Daoy (cell line): ENCODE measurements around the gene IL12RB2. TPM values are rescaled to one million over a fixed set of nuclear protein-coding genes. Genes with fewer than 3 reads are reported as not detected.

Source experiments
- DNase-seq: peaks from one replicate; pipeline ENCODE4 v3.0.0-alpha.2; 2015; ENCODE audit warnings: low read depth
- total RNA-seq: library from RNA; depleted of rRNA; stranded (reverse); fragments of >200 nt; shearing (Covaris generic); gene quantifications from 2 replicates; pipeline ENCODE4 v1.2.3, GENCODE V29; 2014

The IL12RB2 gene
- total RNA-seq, 1 experiment from 2014 or later: 0.57 TPM

DNA sequence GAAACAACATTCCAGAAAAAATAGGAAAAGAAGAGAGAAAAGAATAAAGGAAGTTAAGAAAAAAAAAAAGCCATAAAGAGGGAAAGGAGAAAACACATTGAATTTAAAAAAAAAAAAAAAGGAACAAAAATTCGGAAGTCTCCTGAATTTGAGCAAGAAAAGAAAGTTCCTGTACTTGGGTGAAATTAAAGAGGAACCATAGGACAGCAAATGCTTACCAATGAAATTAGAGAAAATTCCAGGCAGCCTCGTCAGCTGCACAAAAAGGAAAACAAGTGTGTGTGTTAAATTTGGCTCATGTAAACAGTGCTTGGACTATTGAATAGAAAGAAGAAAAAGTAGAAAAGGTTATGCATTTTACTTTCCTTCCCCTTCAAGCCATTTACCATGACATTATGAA, 4.9 kb downstream of the IL12RB2 start:
- no peak for DNase-seq

- no peak for DNase-seq
Measured at GRCh38 chr1:67313934-67314671, 6.4 kb downstream of the IL12RB2 start.

DNA sequence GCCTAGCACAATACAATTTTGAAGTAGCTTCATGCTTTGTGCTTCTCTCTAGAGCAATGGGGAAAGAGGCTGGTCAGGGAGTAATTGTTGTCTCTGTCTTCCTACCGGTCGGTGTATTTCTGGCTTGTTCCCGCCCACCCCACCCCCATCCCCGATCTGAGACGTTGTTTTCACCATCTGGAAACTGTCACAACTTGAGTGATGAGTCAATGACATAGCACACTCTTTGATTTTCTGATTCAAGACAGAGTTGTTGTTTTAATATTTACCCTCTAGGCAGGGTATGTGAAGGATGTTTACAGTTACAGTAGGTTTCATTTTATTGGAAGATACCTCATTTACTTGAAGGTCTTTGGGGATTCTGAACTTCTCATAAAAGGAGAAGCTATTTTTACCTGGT, 7.0 kb downstream of the IL12RB2 start:
- no peak for DNase-seq

- no peak for DNase-seq
Measured at GRCh38 chr1:67316180-67316902, 8.7 kb downstream of the IL12RB2 start.

DNA sequence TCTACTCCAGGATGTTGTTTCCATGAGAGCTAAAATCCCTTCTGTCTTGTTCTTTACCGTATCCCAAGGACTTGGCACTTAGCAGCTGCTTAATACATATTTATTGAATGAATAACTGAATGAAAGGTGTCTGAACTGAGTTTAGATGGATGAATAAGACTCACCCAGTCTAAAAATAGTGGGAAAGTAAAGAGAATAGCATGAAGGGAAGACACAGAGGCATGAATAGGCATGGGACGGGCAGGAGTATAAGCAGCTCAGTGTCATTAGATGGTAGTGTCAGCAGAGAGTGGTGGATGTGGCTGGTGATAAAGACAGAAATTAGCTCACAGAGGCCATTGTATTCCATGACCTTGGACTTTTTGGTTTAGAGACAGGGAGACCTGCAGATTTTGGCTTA, 9.2 kb downstream of the IL12RB2 start:
- DNase-seq: no peak

DNA sequence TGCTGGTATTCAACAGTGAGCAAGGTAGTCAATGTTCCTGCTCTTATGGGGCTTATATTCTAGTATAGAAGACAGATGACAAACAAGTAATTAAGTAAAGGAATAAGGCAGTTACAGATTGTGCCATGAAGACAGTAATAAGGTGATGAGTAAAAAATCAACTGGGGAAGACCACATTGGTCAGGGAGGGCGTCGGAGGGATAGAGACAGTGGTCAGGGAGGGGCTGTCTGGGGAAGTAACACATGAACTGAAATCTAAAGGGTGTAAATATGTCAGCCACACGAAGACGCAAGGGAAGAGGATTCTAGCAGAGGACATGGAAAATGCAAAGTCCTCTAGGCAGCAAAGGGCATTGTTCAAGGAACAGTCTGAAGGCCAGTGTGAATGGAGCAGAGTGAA, 10.1 kb downstream of the IL12RB2 start:
- no peak for DNase-seq

- DNase-seq: no peak
Measured at GRCh38 chr1:67322442-67322841, 14.8 kb downstream of the IL12RB2 start.

GRCh38 chr1:67323087-67323486, 15.4 kb downstream of the IL12RB2 start:
- no peak for DNase-seq

DNA sequence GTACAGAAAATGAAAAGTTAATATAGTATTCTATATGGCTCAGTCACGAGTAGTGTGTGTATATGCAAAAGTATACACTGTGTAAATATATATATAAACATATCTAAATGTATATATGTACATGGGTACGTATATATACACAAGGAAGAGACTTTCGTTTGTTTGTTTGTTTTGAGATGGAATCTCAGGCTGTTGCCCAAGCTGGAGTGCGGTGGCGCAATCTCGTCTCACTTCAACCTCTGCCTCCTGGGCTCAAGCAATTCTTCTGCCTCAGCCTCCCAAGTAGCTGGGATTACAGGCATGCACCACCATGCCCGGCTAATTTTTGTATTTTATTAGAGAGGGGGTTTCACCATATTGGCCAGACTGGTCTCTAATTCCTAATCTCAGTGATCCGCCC, 16.4 kb downstream of the IL12RB2 start:
- no peak for DNase-seq

DNA sequence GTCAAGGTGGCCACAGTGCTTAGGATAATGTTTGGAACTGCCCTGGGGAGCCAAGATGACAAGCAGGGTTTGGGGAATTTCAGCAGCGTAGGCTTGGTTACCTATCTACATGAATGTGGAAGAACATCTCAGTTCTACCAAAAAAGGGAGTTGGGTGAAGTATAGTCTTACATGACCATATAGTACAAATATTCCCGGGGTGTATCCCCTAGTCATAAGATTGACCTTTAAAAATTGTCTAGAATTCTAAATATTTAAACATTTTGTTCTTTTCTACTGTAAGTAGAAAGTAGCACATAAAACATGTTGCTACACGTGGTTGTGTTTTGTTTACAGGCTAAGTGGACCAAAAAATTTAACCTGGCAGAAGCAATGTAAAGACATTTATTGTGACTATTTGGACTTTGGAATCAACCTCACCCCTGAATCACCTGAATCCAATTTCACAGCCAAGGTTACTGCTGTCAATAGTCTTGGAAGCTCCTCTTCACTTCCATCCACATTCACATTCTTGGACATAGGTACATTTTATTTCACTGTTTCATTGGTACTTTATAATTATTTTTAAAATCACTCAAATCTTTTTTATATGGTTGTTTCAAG, 20.3 kb downstream of the IL12RB2 start:
- DNase-seq: no peak

GRCh38 chr1:67332653-67333529, 25.2 kb downstream of the IL12RB2 start:
- no peak for DNase-seq

DNA sequence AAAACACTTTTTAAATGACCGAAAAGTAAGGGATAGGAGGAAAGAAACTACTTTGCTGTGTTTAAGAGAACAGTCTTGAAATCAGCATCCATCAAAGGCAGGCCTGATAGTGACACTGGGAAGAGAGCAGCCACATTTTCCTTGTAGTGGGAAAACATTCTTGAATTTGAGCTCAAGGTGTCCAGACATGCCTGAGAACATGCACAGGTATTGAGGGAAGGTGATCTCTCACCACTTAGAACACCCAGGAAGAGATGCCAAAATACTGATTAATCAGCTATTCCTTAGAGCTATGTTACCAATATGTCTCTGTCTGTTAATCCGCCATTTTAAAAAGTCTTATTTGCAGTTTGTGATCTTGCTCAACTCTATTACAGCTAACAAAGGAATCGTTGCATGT, 25.9 kb downstream of the IL12RB2 start:
- DNase-seq: no peak

GRCh38 chr1:67335411-67335810, 27.7 kb downstream of the IL12RB2 start:
- no peak for DNase-seq

DNA sequence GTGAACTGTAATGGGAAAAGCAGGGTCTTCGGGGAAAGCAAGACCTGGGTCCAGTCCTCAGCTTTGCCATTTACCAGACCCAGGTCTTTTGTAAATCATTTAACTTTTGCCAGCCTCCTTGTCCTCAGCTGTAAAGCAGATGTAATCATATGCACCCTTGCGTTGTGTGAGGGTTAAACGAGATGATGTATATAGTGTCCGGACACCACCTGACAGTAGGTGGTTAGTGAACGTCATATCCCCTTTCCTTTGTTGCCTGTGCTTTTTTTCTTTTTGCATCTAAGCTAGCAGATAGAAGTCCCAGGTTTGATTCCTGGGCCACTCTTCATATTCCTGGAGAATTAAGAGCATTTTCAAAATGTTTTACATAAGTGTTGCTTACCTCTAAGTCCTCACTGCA, 28.5 kb downstream of the IL12RB2 start:
- DNase-seq: no peak

DNA sequence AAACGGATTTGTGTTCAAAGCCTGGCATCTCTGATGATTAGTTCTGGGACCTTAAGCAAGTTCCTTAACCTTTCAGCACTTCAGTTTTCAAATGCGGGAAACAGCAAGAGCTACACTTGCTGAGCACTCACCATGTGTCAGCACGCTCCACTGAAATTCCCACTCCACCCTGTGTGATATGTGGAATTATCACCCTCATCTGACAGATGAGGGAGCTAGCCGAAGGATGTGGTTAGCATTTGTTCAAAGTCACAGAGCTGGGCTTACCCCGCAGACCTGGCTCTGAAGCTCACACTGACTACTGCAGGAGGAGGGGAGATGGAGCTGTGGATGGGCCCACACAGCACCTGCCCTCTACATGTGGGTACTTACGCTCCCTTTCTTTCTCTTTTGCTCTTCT, 29.1 kb downstream of the IL12RB2 start:
- DNase-seq: peak; percentile 6

DNA sequence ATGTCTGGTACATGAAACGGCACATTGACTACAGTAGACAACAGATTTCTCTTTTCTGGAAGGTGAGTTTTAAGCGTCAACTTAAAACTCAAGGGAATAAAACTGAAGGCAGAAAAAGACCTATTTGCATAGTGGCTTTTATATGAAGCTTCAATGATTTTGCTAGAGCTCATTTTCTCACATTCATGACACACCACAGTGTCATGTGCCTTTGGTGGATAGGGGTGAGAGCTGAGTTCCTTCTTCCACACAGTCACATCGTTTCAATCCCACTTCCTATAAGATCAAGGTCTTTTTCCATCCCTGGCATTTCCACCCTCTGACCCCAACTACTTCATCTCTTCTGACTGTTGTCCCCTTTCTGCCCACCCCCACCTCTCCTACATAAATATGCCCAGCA, 31.0 kb downstream of the IL12RB2 start:
- DNase-seq: peak; percentile 27

- peak; percentile 82 for DNase-seq
Measured at GRCh38 chr1:67339623-67340343, 32.1 kb downstream of the IL12RB2 start.

- no peak for DNase-seq
Measured at GRCh38 chr1:67342076-67342890, 34.6 kb downstream of the IL12RB2 start.

DNA sequence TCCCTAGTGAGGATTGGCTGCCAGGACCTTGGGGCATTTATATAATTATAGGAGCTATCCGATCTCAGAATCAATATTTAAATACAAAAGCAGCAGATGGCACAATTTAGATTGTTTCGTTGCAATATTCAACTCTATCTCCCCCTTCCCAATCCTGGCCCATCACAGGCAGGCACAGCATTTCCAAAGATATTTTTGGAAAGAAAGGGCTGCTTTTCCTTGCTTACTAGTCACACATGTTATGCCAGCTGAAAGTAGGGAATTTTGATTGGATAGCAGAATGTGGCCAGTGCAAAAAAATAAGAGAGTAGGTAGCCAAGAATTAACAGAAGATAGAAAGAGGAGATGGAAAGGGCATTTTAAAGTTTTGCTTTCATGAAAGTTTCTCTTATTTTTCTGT, 37.9 kb downstream of the IL12RB2 start:
- no peak for DNase-seq

DNA sequence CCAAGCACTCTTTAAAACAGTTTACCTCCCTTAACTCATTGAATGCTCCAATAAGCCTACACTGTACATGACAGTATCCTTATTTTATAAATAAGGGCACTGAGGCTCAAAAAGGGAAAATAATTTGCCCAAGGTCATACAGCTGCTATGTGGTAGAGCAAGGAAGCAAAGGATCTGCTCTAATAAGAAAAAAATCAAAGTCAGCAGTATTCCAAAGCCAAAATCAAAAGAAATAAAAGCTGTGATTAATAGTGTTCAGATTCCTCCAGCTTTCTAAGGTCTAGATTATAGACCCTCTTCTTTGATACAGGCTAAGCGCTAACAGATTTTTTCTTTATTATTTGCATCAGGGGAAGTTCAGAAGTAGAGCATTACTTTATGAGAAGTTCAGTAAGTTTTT, 39.3 kb downstream of the IL12RB2 start:
- no peak for DNase-seq
